Keratinocyte (primary cell): ENCODE measurements around the gene CTF1. TPM values are rescaled to one million over a fixed set of nuclear protein-coding genes. Genes with fewer than 3 reads are reported as not detected.
"Not testable (repeated sequence)": the region's sequence is repeated elsewhere in the genome, so short reads cannot be mapped to it uniquely, and the experiment has no call there.

ENCODE experiments used
- DNase-seq: peaks from one replicate; pipeline ENCODE4 v3.0.0-alpha.2; 2011; ENCODE audit warnings: low read depth, missing footprints, low spot score
- FAIRE-seq: peaks from 2 replicates; lab custom pipeline; 2011; peaks lifted over from hg19 to GRCh38; lab: Jason Lieb, UNC
- H2AFZ ChIP-seq: 2 replicates; pipeline ENCODE4 v1.6.0; 2012; ENCODE audit warnings: low read length, control low read depth, inconsistent platforms; ENCODE audit not compliant: control insufficient read depth
- H3K27ac ChIP-seq: 2 replicates; pipeline ENCODE4 v1.5.1; 2011; ENCODE audit warnings: low read length; ENCODE audit not compliant: control insufficient read depth, insufficient read depth
- H3K27me3 ChIP-seq: 3 replicates; pipeline ENCODE4 v1.6.0; 2011; ENCODE audit warnings: low read length; ENCODE audit not compliant: control insufficient read depth, insufficient read depth; ENCODE audit errors: extremely low read depth
- H3K36me3 ChIP-seq, 2 experiments: 2 replicates in 1 of 2; 3 replicates in 1 of 2; pipeline ENCODE4 v1.5.1; 2011; ENCODE audit warnings: low read length in 2 of 2, mild to moderate bottlenecking in 1 of 2; ENCODE audit not compliant: control insufficient read depth in 2 of 2, insufficient read depth in 2 of 2; ENCODE audit errors: extremely low read depth in 1 of 2
- H3K4me1 ChIP-seq: 3 replicates; pipeline ENCODE4 v1.5.1; 2011; ENCODE audit warnings: low read length; ENCODE audit not compliant: control insufficient read depth, insufficient read depth; ENCODE audit errors: extremely low read depth
- H3K4me2 ChIP-seq: 3 replicates; pipeline ENCODE4 v1.6.0; 2011; ENCODE audit warnings: low read depth, low read length; ENCODE audit not compliant: control insufficient read depth, insufficient read depth; ENCODE audit errors: extremely low read depth
- H3K4me3 ChIP-seq, 3 experiments: fragments of 200-600 bp in 1 of 3; sonication (generic) in 1 of 3; 2 replicates in 2 of 3; 3 replicates in 1 of 3; pipeline ENCODE4 v1.5.1; 2011 to 2016; ENCODE audit warnings: low read length in 3 of 3, mild to moderate bottlenecking in 3 of 3, control low read depth in 2 of 3, inconsistent platforms in 1 of 3, low read depth in 1 of 3, mixed read lengths in 1 of 3, mixed run types in 1 of 3, moderate library complexity in 1 of 3; ENCODE audit not compliant: control insufficient read depth in 2 of 3, insufficient read depth in 2 of 3; ENCODE audit errors: extremely low read depth in 1 of 3
- H3K79me2 ChIP-seq: 2 replicates; pipeline ENCODE4 v1.6.0; 2012; ENCODE audit warnings: low read length; ENCODE audit not compliant: control insufficient read depth, insufficient read depth
- H3K9ac ChIP-seq: 3 replicates; pipeline ENCODE4 v1.6.0; 2011; ENCODE audit warnings: low read length; ENCODE audit not compliant: control insufficient read depth, insufficient read depth; ENCODE audit errors: extremely low read depth
- H3K9me1 ChIP-seq: 3 replicates; pipeline ENCODE4 v1.6.0; 2011; ENCODE audit warnings: low read length; ENCODE audit not compliant: control insufficient read depth, insufficient read depth; ENCODE audit errors: extremely low read depth
- H3K9me3 ChIP-seq: 2 replicates; pipeline ENCODE4 v1.5.1; 2012; ENCODE audit warnings: low read depth, low read length; ENCODE audit not compliant: control insufficient read depth
- H4K20me1 ChIP-seq: 3 replicates; pipeline ENCODE4 v1.6.0; 2011; ENCODE audit warnings: low read length; ENCODE audit not compliant: control insufficient read depth, insufficient read depth; ENCODE audit errors: extremely low read depth
- CTCF ChIP-seq, 3 experiments: IDR thresholded peaks in 1 of 3; conservative IDR thresholded peaks in 1 of 3; optimal IDR thresholded peaks in 1 of 3; 2 replicates in 2 of 3; 3 replicates in 1 of 3; pipeline versions ENCODE3 to v1.5.1; 2011; ENCODE audit warnings: low read length in 3 of 3, mild to moderate bottlenecking in 3 of 3, moderate library complexity in 2 of 3, control low read depth in 1 of 3, inconsistent platforms in 1 of 3; ENCODE audit not compliant: insufficient read depth in 2 of 3; ENCODE audit errors: extremely low read depth in 1 of 3
- EZH2 ChIP-seq: IDR thresholded peaks from one replicate; pipeline ENCODE4 v1.6.1; 2012; ENCODE audit warnings: inconsistent platforms, mild to moderate bottlenecking, low read length, moderate library complexity
- dilution Hi-C: fragments of 300-500 bp; cut with MboI; formaldehyde crosslinking; loops from one replicate; pipeline ENCODE4 v1.7.0; 2020; ENCODE audit warnings: low sequenced_read_pairs; ENCODE audit not compliant: extremely low pct_ligation_motif_present
- polyA plus RNA-seq, 5 experiments: library from polyadenylated mRNA; depleted of rRNA in 3 of 5; stranded (reverse) in 3 of 5; stranded (forward) in 1 of 5; unstranded in 1 of 5; fragments of >200 nt; gene quantifications; 1 replicate in 1 of 5; 2 replicates in 3 of 5; 3 replicates in 1 of 5; pipeline versions ENCODE4 v1.2.1 to v1.2.3, GENCODE V29; 2011 to 2012; ENCODE audit warnings: missing spikeins in 2 of 5, low read depth in 1 of 5, low replicate concordance in 1 of 5

CTF1 gene
- polyA plus RNA-seq, 1 donor (not counting 4 experiments of a cell fraction or from before 2014, with no cell fraction given) = 2.1 TPM

GRCh38 chr16:30934827-30935557 is 38.6 kb downstream of the CTF1 start:
- H3K9me1 ChIP-seq = no peaks in the 10 kb centered on the region
- FAIRE-seq (no peak), DNase-seq (no peak)
- H3K79me2 ChIP-seq = peaks cover 6% of the 10 kb centered on the region
- no peak overlapping the region for H3K27ac ChIP-seq
- H3K27me3 ChIP-seq = no peaks in the 10 kb centered on the region
- no peak overlapping the region for H3K4me3 ChIP-seq
- H2AFZ ChIP-seq = no peak overlapping the region
- dilution Hi-C loops = no loop called here
- H3K36me3 ChIP-seq = peaks cover 28 to 29% of the 10 kb centered on the region in 2 experiments
- H3K4me2 ChIP-seq = no peak overlapping the region
- no peak for TF ChIP-seq EZH2
- TF ChIP-seq CTCF (optimal IDR thresholded peaks at IDR 0.05 in 1 of 3, IDR thresholded peaks at IDR 0.05 in 1 of 3, conservative IDR thresholded peaks at IDR 0.05 in 1 of 3; ENCODE audit: extremely low read depth in 1 of 3, insufficient read depth in 2 of 3, low read length in 3 of 3) = peak; percentile 78 to 91 (median 88)
- H3K4me1 ChIP-seq = peaks cover 5% of the 10 kb centered on the region
- no peaks in the 10 kb centered on the region for H3K9me3 ChIP-seq
- no peak overlapping the region for H3K9ac ChIP-seq
- no peaks in the 10 kb centered on the region for H4K20me1 ChIP-seq

GRCh38 chr16:30937692-30938091 is 41.3 kb downstream of the CTF1 start:
- Histone ChIP-seq H3K9me1 (no peaks in the 10 kb centered on the region), H2AFZ (no peak overlapping the region), H3K9me3 (no peaks in the 10 kb centered on the region), H3K4me3 (no peak overlapping the region), H3K27ac (no peak overlapping the region), H3K36me3 (peaks cover 13 to 27% of the 10 kb centered on the region in 2 experiments), H3K79me2 (peaks cover 12% of the 10 kb centered on the region), H3K9ac (no peak overlapping the region), H3K4me2 (no peak overlapping the region), H4K20me1 (no peaks in the 10 kb centered on the region), H3K27me3 (no peaks in the 10 kb centered on the region), H3K4me1 (peaks cover 24% of the 10 kb centered on the region)
- DNase-seq (no peak), FAIRE-seq (no peak)
- TF ChIP-seq CTCF (optimal IDR thresholded peaks at IDR 0.05 in 1 of 3, IDR thresholded peaks at IDR 0.05 in 1 of 3, conservative IDR thresholded peaks at IDR 0.05 in 1 of 3; ENCODE audit: extremely low read depth in 1 of 3, insufficient read depth in 2 of 3, low read length in 3 of 3) (no peak), EZH2 (no peak)
- dilution Hi-C loops = no loop called here

GRCh38 chr16:30939571-30939970 is 43.2 kb downstream of the CTF1 start:
- peak overlapping the region; percentile 55 for H3K9ac ChIP-seq
- H3K9me1 ChIP-seq, H4K20me1 ChIP-seq, H3K9me3 ChIP-seq, dilution Hi-C loops, H3K4me2 ChIP-seq, H2AFZ ChIP-seq, H3K4me3 ChIP-seq, DNase-seq, FAIRE-seq, H3K27me3 ChIP-seq: not testable (repeated sequence)
- peaks cover 16 to 34% of the 10 kb centered on the region in 2 experiments for H3K36me3 ChIP-seq
- H3K27ac ChIP-seq = peak overlapping the region; percentile 83
- H3K4me1 ChIP-seq = peaks cover 24% of the 10 kb centered on the region
- H3K79me2 ChIP-seq = peaks cover 11% of the 10 kb centered on the region
